Stimulated activated CD4-positive, alpha-beta T cell treated with anti-CD3 and anti-CD28 coated beads, Interleukin-12 subunit alpha, Interleukin-12 subunit beta, amount 100 ng/mL, for 4 hours (primary cell): Measurements from ENCODE around the gene STEAP2.
"Not testable (repeated sequence)": the region's sequence is repeated elsewhere in the genome, so short reads cannot be mapped to it uniquely, and the experiment has no call there.

Experiments
- DNase-seq: peaks from one replicate; pipeline ENCODE4 v3.0.0-alpha.2; 2020

The STEAP2 gene

GRCh38 chr7:90211391-90212148 is at the start of gene STEAP2:
TSS of gene STEAP2 (plus strand) at chr7:90211740. CDS start at chr7:90225083, 13,343 bp downstream.
- DNase-seq = peak; percentile 29

GRCh38 chr7:90163534-90163933 is 48.0 kb upstream of the STEAP2 start:
- no peak for DNase-seq

- DNase-seq = no peak
These were observed 45.8 kb upstream of the STEAP2 start for GRCh38 chr7:90165724-90166123.

GRCh38 chr7:90166153-90166552 is 45.4 kb upstream of the STEAP2 start:
- no peak for DNase-seq

GRCh38 chr7:90167361-90167760 is 44.2 kb upstream of the STEAP2 start:
- DNase-seq = no peak

GRCh38 chr7:90169891-90170290 is 41.6 kb upstream of the STEAP2 start:
- DNase-seq = no peak

GRCh38 chr7:90172121-90172520 is 39.4 kb upstream of the STEAP2 start:
- DNase-seq = no peak

- DNase-seq = no peak
These were observed 38.9 kb upstream of the STEAP2 start for GRCh38 chr7:90172624-90173023.

- DNase-seq = no peak
These were observed 38.3 kb upstream of the STEAP2 start for GRCh38 chr7:90173127-90173844.

- no peak for DNase-seq
These were observed 35.9 kb upstream of the STEAP2 start for GRCh38 chr7:90175667-90176066.

- DNase-seq = no peak
These were observed 35.3 kb upstream of the STEAP2 start for GRCh38 chr7:90176195-90176594.

- DNase-seq = no peak
These were observed 33.4 kb upstream of the STEAP2 start for GRCh38 chr7:90178166-90178565.

- DNase-seq = no peak
These were observed 32.8 kb upstream of the STEAP2 start for GRCh38 chr7:90178679-90179278.

GRCh38 chr7:90180011-90180585 is 31.4 kb upstream of the STEAP2 start:
- DNase-seq = no peak

GRCh38 chr7:90180649-90181048 is 30.9 kb upstream of the STEAP2 start:
- DNase-seq = no peak

- no peak for DNase-seq
These were observed 30.1 kb upstream of the STEAP2 start for GRCh38 chr7:90181485-90181884.

GRCh38 chr7:90186290-90186689 is 25.2 kb upstream of the STEAP2 start:
- not testable (repeated sequence) for DNase-seq

GRCh38 chr7:90187507-90188050 is 24.0 kb upstream of the STEAP2 start:
- DNase-seq = no peak

GRCh38 chr7:90188281-90188680 is 23.3 kb upstream of the STEAP2 start:
- no peak for DNase-seq

GRCh38 chr7:90190995-90191394 is 20.5 kb upstream of the STEAP2 start:
- DNase-seq = no peak

GRCh38 chr7:90191648-90192047 is 19.9 kb upstream of the STEAP2 start:
- no peak for DNase-seq

- DNase-seq = no peak
These were observed 18.4 kb upstream of the STEAP2 start for GRCh38 chr7:90192876-90193750.
